CD4-positive, alpha-beta T cell treated with Interleukin-6 for 4 hours (primary cell): ENCODE results near the gene NIPA2.

Source experiments
- DNase-seq: peaks from one replicate; pipeline ENCODE4 v3.0.0-alpha.2; 2020; ENCODE audit warnings: mixed read lengths

The NIPA2 gene

DNA sequence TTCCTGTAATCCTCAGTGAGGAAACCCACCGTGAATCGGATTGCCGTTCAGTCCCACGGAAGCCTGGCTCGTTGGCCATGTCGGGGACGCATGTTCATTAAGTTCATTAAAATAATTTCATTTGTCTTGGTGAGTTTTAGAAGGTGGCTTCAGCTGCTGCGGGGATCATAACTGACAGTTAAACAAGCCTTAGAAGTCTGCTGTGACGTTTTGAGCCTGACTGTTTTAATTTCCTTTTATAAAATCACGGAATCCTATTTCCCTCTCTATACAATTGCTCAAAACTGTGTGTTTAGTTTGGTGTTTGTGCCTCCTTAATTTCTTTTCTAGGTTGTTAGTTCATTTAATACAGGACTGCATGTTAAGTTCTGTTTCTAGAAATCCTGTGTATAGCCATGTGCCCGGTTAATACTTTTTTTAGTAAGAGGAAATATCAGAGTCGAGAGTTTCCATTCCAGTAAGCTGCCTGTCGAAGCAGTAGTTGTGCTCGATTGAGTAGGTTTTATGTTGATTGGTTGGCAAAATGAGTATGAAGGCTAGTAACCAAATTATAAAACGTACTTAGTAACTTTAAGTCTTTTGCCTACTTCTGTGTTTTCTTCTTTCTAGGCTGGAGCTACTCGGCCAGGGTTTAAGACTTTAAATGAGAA is 705 bp downstream of the NIPA2 start:
- no peak for DNase-seq

DNA sequence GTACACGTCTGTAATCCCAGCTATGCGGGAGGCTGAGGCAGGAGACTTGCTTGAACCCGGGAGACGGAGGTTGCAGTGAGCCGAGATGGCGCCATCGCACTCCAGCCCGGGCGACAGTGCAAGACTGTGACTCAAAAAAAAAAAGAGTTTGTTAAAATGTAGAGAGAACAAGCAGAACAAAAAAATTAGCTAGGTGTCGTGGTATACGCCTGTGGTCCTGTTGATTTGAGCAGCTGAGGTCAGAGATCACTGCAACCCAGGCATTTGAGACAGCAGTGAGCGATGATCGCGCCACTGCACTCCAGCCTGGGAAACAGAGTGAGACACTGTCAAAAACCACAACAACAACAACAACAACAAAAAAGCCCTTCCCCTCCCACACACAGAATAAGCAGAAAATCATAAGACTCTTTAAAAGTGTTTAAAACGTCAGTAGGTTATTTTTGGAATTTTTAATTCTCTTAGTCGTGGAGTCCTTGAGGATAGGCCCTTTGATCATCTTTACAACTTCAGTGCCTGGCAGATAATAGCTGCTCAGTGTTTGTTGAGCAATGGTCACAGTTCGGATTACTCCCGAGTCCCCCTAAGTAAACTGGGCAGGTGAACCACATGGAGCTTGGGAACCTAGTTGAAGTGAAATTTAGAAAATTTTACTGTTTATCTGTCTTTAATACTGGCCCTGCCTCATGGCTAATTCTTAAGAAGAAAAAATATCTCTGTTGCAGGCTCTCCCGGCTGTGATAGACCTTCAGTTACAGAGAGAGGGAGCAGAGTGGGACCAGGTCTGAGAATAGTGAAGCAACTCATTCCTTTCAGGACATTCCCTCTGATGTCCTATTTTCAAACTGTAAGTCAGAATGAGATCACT is 6.2 kb downstream of the NIPA2 start:
- DNase-seq: no peak

DNA sequence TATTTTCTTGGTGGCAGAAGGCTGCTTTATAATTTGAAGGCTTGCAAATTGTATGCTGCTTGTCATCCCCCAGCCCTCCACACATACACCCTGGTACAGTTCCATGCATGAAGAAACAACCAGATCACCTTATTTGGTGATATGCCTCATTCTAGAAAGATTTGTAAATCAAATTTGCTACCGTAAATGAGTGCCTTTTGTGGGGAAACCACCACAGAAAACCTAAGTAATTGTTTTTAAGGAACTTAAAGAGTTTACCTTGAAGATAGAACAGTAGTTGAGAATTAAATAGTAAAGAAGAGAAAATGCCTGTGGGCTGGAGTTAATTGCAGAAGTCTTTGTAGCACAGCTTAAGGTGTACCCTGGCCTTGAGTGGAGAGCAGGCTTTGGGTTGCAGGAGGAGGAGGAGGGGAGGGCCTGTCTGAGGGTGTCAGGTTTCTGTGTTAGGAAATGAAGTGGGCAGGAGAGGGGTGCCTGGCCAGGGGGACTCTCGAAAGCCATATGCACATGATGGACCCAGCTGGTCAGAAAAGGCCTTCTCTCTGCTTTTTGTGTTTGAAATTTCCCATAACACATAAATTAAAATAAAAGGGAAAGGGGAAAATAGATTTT is 6.9 kb downstream of the NIPA2 start:
- no peak for DNase-seq

GRCh38 chr15:22846073-22846472 is 7.6 kb downstream of the NIPA2 start:
- DNase-seq: no peak

- no peak for DNase-seq
These were observed 11.6 kb downstream of the NIPA2 start for GRCh38 chr15:22850055-22850454.

- DNase-seq: no peak
These were observed 13.0 kb downstream of the NIPA2 start for GRCh38 chr15:22851513-22851912.

DNA sequence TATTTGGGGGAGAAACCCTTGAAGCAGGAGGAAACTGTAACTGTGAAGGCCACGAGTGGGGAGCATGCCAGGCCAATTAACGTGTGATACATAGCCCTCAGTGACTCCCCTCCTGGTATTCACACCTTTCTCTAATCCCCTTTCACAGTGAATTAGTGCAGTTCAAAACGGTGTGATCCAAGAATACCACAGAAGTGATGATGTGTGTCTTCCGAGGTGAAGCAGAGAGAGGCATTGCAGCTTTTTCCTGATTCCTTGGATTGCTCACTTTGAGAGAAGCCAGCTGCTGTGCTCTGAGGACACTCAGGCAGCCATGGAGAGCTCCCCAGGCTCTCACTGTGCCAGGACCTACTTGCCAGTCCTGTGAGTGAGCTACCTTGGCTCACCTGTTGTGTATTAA is 17.3 kb downstream of the NIPA2 start:
- no peak for DNase-seq

GRCh38 chr15:22856659-22857058 is 18.2 kb downstream of the NIPA2 start:
- DNase-seq: no peak

GRCh38 chr15:22861161-22861560 is 22.7 kb downstream of the NIPA2 start:
- no peak for DNase-seq

- DNase-seq: no peak
These were observed 24.9 kb downstream of the NIPA2 start for GRCh38 chr15:22863356-22863755.

GRCh38 chr15:22866079-22866478 is 27.6 kb downstream of the NIPA2 start:
- no peak for DNase-seq

DNA sequence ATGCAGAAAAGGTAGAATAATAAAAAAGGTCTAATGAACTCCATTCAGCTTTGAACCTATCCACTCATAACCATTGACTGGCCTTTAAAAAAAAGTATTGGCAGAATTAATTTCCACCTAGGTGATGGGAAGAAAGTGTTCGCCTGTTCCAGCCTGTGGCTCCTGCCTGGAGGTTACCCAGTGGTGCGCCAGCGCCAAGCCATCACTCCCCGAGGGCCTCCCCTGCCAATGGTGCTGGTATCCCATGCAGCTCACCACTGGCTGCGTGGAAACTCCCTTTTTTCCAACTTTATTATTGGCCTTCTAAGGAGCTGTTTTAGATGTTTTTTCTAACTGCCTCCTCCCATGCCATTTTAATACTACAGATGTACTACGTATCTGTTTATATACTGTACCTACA is 29.4 kb downstream of the NIPA2 start:
- no peak for DNase-seq

DNA sequence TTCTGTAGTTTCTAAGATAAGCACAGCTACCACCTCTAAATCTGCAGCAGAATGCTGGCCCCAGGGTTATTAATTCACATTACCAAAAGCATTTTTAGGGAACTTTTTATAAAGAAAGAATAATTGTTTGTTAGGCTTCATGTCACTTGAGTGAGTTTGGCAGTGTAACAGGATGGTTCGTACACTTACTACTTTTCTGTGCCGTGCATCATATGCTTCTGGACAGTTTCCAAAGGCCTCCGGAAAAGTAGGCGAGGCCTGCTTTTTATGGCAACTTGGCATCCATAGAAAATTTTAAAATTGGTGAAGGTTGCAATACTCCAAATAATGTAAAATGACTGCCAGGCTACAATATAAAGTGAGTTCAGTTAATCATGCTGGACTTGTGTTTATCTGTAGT is 30.0 kb downstream of the NIPA2 start:
- DNase-seq: no peak

DNA sequence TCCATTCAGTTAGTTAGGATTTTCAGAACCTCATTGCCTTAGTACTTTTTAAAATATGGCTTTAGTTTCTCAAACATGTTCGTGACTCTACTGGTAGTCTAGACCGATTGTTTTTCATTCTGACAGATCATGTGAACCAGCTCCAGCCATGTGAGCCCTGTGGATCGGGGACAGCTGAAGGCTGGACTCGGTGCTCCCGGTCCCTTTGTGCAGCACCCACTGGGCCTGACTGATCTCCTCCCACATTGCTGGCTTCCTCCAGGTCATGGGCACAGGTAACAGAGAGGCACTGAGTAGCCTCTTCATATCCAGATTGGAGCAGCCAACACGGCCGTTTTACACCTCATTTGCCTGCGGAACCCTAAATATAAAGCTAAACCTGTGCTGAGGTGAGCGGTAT is 30.5 kb downstream of the NIPA2 start:
- DNase-seq: no peak

- no peak for DNase-seq
These were observed 31.4 kb downstream of the NIPA2 start for GRCh38 chr15:22869856-22870255.

- no peak for DNase-seq
These were observed 32.4 kb downstream of the NIPA2 start for GRCh38 chr15:22870865-22871264.

- no peak for DNase-seq
These were observed 33.1 kb downstream of the NIPA2 start for GRCh38 chr15:22871481-22872086.

DNA sequence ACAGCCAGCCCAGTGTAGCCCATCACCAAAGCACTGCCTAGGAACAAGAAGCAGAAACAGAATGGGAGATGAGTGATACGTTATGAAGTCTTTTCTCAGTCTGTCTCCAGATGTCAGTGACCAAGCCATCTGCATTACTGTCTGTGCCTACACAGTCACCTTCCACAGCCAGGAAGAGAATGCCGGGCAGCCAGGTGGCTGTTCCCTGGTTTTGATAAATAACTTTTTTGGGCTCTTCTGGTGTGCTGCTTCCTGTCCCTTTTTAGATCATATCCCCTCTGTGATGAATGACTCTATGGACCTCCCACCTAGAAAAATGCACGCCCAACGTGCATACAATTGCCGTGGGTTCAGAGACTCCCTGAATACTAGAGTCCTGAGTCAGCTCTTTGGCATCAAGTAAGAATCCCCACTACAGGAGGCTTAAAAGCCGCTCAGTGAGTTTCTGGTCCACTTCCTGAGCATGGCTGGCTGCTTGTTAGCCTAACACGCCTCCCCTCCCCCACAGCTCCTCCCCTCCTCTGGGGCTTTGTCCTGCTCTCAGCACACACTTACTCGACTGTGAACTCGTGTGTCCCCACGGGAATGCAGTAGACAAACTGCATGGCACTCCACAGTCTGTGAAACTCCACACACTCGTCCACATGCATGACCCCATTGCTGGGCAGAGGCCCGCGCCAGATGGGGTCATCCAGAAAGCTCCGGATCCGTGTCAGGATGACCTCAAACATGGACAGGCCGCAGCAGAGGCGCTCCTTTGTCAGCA is 34.7 kb downstream of the NIPA2 start:
- DNase-seq: no peak

GRCh38 chr15:22873841-22874240 is 35.4 kb downstream of the NIPA2 start:
- DNase-seq: no peak

- no peak for DNase-seq
These were observed 35.8 kb downstream of the NIPA2 start for GRCh38 chr15:22874256-22874655.

DNA sequence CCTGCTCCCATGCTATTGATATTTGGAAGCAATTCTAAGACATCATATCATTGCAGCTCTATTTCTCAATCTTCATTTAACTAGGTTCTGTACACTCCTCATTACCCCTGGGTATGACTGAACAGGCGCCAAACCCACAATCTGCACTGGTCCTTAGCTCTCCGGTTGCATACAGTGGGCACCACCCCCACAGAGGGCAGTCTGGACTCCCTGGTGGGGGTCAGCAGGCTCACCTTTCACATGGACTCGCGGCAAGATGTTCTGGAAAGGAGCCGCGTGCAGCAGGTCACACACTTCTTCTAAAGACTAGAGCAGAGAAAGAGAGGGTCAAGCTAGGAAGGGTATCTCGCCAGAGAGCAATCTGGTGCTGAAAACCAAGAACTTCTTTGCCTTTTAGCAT is 36.5 kb downstream of the NIPA2 start:
- DNase-seq: no peak

- no peak for DNase-seq
These were observed 38.7 kb downstream of the NIPA2 start for GRCh38 chr15:22877117-22877516.

DNA sequence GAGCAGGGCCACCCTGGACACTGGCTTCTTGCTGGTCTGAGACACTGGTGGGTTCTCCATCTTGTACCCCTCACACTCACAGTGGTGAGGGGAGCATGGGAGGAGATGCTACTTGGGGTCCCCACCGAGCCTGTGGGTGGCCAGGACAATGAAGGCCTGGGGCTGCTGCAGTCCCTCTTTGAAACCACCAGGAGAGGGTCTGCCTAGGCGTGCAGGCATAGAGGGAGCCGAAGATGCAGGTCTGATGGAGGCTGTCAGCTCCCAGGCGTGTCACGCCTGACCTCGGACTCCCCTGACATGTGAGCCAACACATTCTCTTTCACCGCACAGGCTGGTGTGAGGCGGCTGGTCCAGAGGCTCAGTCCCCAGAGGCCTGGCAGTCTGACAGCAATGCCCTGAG is 39.1 kb downstream of the NIPA2 start:
- DNase-seq: no peak
